Measurements from ENCODE around the gene RMI2. TPM values are rescaled to one million over a fixed set of nuclear protein-coding genes. Genes with fewer than 3 reads are reported as not detected.

RMI2 gene
- total and polyA plus RNA-seq, 4 donors, result 0.28 to 8.5 (median 0.83) TPM

DNA sequence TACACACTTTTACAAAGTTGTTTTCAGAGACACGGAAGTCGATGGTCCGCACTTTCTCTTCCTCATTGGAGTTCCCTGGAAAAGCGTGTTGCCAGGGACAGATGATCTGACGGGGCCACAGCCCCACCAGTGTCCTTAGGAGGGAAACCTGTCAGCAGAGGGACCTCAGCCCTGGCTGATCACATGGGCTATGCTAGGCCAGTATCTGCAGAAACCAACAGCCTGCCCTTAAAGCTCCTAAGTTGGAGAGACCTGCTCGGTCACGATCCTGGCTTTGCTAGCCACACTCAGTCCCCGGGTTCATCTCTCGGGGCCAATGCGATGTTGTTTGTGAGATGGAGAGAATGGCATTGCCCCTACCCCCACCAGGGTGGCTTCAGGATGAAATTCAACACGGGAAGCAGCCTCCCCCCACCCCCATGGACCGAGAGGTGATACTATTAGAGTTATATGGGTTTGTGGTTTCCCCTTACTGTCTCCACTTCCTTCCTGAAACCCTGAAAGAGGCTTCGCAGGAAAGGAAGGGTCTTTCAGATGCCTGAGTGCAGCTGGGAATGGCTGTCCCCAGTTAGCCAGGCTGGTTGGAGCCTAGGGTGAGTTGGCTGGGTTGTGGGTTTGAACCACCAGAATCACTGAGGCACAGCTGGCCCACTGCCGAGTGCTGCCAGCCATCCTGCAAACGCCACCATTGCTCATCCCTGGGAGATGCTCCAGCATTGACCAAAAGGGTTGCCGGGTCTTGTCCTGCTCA is 16.6 kb downstream of the RMI2 start (continued):
- TF ChIP-seq, protein P1, sequence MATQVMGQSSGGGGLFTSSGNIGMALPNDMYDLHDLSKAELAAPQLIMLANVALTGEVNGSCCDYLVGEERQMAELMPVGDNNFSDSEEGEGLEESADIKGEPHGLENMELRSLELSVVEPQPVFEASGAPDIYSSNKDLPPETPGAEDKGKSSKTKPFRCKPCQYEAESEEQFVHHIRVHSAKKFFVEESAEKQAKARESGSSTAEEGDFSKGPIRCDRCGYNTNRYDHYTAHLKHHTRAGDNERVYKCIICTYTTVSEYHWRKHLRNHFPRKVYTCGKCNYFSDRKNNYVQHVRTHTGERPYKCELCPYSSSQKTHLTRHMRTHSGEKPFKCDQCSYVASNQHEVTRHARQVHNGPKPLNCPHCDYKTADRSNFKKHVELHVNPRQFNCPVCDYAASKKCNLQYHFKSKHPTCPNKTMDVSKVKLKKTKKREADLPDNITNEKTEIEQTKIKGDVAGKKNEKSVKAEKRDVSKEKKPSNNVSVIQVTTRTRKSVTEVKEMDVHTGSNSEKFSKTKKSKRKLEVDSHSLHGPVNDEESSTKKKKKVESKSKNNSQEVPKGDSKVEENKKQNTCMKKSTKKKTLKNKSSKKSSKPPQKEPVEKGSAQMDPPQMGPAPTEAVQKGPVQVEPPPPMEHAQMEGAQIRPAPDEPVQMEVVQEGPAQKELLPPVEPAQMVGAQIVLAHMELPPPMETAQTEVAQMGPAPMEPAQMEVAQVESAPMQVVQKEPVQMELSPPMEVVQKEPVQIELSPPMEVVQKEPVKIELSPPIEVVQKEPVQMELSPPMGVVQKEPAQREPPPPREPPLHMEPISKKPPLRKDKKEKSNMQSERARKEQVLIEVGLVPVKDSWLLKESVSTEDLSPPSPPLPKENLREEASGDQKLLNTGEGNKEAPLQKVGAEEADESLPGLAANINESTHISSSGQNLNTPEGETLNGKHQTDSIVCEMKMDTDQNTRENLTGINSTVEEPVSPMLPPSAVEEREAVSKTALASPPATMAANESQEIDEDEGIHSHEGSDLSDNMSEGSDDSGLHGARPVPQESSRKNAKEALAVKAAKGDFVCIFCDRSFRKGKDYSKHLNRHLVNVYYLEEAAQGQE (IDR thresholded peaks at IDR 0.05), result no peak
- TF ChIP-seq JUND (IDR thresholded peaks at IDR 0.05) (no peak), HNF4G (IDR thresholded peaks at IDR 0.05) (no peak)

DNA sequence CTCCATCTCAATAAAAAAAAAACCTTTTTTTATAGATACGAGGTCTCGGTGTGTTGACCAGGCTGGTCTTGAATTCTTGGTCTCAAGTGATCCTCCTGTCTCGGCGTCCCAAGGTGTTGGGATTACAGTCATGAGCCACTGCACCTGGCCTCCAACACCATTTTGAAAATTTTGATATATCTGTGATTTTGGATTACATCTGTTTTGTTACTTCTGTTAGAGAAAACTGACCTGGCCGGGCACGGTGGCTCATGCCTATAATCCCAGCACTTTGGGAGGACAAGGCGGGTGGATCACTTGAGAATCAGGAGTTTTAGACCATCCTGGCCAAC is 18.6 kb downstream of the RMI2 start:
- Histone ChIP-seq H3K4me1 (ENCODE audit: control insufficient read depth in 4 of 4, insufficient read depth in 4 of 4, low read length in 3 of 4) (peaks cover 0 to 8% (median 5%) of the 10 kb centered on the region in 4 donors), H3K27ac (ENCODE audit: low read depth in 1 of 2, low read length in 2 of 2) (no peak overlapping the region)

DNA sequence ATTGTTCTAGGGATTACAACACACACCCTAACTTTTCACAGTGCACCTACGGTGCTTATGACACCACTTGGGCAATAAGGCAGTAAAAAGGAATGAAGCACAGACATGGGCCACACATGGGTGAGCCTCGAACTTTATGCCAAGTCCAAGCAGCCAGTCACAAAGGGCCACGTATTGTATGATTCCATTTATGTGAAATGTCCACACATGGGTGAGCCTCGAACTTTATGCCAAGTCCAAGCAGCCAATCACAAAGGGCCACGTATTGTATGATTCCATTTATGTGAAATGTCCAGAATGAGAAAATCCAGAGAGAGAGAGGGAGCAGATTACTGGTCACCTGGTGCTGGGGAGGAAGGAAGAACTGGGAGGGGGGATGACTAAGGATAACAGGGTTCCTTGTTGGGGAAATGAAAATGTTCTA is 22.2 kb downstream of the RMI2 start:
- no peaks in the 10 kb centered on the region for H3K27me3 ChIP-seq (ENCODE audit: control insufficient read depth in 4 of 4, insufficient read depth in 4 of 4, low read length in 3 of 4)
- 88% methylated on average over 5 of the region's 5 CpGs for WGBS
- H3K9me3 ChIP-seq (ENCODE audit: control insufficient read depth in 4 of 4, low read length in 3 of 4), result no peaks in the 10 kb centered on the region
- no peak overlapping the region for H3K4me3 ChIP-seq (ENCODE audit: low read depth in 1 of 3, low read length in 3 of 3)
- DNase-seq (ENCODE audit: low spot score), result no peak
- peaks cover 0 to 8% (median 2%) of the 10 kb centered on the region in 4 donors for H3K4me1 ChIP-seq (ENCODE audit: control insufficient read depth in 4 of 4, insufficient read depth in 4 of 4, low read length in 3 of 4)
- H3K9ac ChIP-seq (ENCODE audit: low read depth in 1 of 2, low read length in 2 of 2), result no peak overlapping the region
- H3K27ac ChIP-seq (ENCODE audit: low read depth in 1 of 2, low read length in 2 of 2), result no peak overlapping the region
- no peaks in the 10 kb centered on the region for H3K36me3 ChIP-seq (ENCODE audit: control insufficient read depth in 4 of 4, insufficient read depth in 3 of 4, low read depth in 1 of 4, low read length in 3 of 4)
- TF ChIP-seq FOXA1 (IDR thresholded peaks at IDR 0.05) (no peak), RAD21 (IDR thresholded peaks at IDR 0.05) (no peak), TAF1 (conservative IDR thresholded peaks at IDR 0.05) (no peak), NR2F2 (IDR thresholded peaks at IDR 0.05) (no peak), GABPA (IDR thresholded peaks at IDR 0.05 in 1 of 2, conservative IDR thresholded peaks at IDR 0.05 in 1 of 2) (no peak), FOXA2 (IDR thresholded peaks at IDR 0.05) (no peak)
- TF ChIP-seq, protein P2, sequence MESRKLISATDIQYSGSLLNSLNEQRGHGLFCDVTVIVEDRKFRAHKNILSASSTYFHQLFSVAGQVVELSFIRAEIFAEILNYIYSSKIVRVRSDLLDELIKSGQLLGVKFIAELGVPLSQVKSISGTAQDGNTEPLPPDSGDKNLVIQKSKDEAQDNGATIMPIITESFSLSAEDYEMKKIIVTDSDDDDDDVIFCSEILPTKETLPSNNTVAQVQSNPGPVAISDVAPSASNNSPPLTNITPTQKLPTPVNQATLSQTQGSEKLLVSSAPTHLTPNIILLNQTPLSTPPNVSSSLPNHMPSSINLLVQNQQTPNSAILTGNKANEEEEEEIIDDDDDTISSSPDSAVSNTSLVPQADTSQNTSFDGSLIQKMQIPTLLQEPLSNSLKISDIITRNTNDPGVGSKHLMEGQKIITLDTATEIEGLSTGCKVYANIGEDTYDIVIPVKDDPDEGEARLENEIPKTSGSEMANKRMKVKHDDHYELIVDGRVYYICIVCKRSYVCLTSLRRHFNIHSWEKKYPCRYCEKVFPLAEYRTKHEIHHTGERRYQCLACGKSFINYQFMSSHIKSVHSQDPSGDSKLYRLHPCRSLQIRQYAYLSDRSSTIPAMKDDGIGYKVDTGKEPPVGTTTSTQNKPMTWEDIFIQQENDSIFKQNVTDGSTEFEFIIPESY (IDR thresholded peaks at IDR 0.05), result no peak
- TF ChIP-seq, protein P3, sequence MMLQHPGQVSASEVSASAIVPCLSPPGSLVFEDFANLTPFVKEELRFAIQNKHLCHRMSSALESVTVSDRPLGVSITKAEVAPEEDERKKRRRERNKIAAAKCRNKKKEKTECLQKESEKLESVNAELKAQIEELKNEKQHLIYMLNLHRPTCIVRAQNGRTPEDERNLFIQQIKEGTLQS (IDR thresholded peaks at IDR 0.05), result no peak
- TF ChIP-seq, protein P1 (IDR thresholded peaks at IDR 0.05), result no peak

More for the DNA sequence above, 18.6 kb downstream of the RMI2 start:
- H3K4me3 ChIP-seq (ENCODE audit: low read depth in 1 of 3, low read length in 3 of 3), result no peak overlapping the region
- no peaks in the 10 kb centered on the region for H3K27me3 ChIP-seq (ENCODE audit: control insufficient read depth in 4 of 4, insufficient read depth in 4 of 4, low read length in 3 of 4)
- no peaks in the 10 kb centered on the region for H3K9me3 ChIP-seq (ENCODE audit: control insufficient read depth in 4 of 4, low read length in 3 of 4)
- no peak overlapping the region for H3K9ac ChIP-seq (ENCODE audit: low read depth in 1 of 2, low read length in 2 of 2)
- TF ChIP-seq HNF4G (IDR thresholded peaks at IDR 0.05), result no peak
- TF ChIP-seq, protein P4, sequence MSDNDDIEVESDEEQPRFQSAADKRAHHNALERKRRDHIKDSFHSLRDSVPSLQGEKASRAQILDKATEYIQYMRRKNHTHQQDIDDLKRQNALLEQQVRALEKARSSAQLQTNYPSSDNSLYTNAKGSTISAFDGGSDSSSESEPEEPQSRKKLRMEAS (IDR thresholded peaks at IDR 0.05), result no peak
- no peak for TF ChIP-seq GABPA (IDR thresholded peaks at IDR 0.05 in 1 of 2, conservative IDR thresholded peaks at IDR 0.05 in 1 of 2)
- TF ChIP-seq, protein P1 (IDR thresholded peaks at IDR 0.05), result no peak
- no peak for TF ChIP-seq HNF4A (conservative IDR thresholded peaks at IDR 0.05)
- no peak for TF ChIP-seq TAF1 (conservative IDR thresholded peaks at IDR 0.05)
- TF ChIP-seq RAD21 (IDR thresholded peaks at IDR 0.05), result no peak
- no peak for TF ChIP-seq FOXA1 (IDR thresholded peaks at IDR 0.05)
- TF ChIP-seq EGR1 (IDR thresholded peaks at IDR 0.05; ENCODE audit: low read depth in 2 of 2), result no peak
- DNase-seq (ENCODE audit: low spot score), result no peak
- 66% methylated on average over 7 of the region's 7 CpGs for WGBS
- H3K36me3 ChIP-seq (ENCODE audit: control insufficient read depth in 4 of 4, insufficient read depth in 3 of 4, low read depth in 1 of 4, low read length in 3 of 4), result no peaks in the 10 kb centered on the region

Data from liver (tissue), 9 donors.